Kidney epithelial cell (primary cell): ENCODE data around the gene CAMK2D. TPM values are rescaled to one million over a fixed set of nuclear protein-coding genes. Genes with fewer than 3 reads are reported as not detected.

Experiments used
- DNase-seq: peaks from one replicate; pipeline ENCODE4 v3.0.0-alpha.2; 2010; ENCODE audit warnings: low read depth
- H3K27me3 ChIP-seq: 2 replicates; pipeline ENCODE4 v1.6.0; 2011; ENCODE audit warnings: low read length; ENCODE audit not compliant: control insufficient read depth, insufficient read depth
- H3K36me3 ChIP-seq: 2 replicates; pipeline ENCODE4 v1.5.1; 2011; ENCODE audit warnings: low read length; ENCODE audit not compliant: control insufficient read depth, insufficient read depth
- H3K4me3 ChIP-seq: 2 replicates; pipeline ENCODE4 v1.5.1; 2011; ENCODE audit warnings: low read depth, mild to moderate bottlenecking, control low read depth, low read length
- total RNA-seq: library from RNA; depleted of rRNA; stranded (reverse); fragments of >200 nt; gene quantifications from 2 replicates; pipeline ENCODE4 v1.2.3, GENCODE V29; 2015
- TF ChIP-seq, protein P1 (sequence below): IDR thresholded peaks from 2 replicates; pipeline ENCODE4 v1.5.1; 2011; ENCODE audit warnings: mild to moderate bottlenecking, moderate library complexity, low read length, control low read depth, inconsistent platforms; ENCODE audit not compliant: insufficient read depth, poor library complexity, severe bottlenecking

CAMK2D gene
- total RNA-seq, 1 donor from 2014 or later = 36.2 TPM

DNA sequence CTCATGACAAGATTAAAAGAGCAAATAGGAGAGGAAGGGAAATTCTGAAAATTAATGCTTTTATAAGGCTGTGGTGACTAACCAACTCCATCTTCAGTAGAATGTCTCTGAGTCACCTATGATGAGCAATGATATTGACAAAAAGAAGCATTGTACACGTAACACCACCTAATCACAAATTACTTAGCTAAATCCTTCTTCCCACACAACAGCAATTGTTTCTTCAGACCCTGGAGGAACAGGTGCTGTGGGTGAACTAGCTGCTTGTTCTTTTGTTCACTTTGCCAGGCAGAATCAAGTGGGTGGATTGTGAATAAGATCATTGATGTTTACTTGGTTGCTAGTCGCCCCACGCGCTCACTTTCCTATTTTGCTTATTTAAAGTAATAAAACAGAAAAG, 315.5 kb downstream of the CAMK2D start:
- Histone ChIP-seq H3K27me3 (no peaks in the 10 kb centered on the region), H3K36me3 (peaks cover 1% of the 10 kb centered on the region), H3K4me3 (no peak overlapping the region)
- TF ChIP-seq, protein P1, sequence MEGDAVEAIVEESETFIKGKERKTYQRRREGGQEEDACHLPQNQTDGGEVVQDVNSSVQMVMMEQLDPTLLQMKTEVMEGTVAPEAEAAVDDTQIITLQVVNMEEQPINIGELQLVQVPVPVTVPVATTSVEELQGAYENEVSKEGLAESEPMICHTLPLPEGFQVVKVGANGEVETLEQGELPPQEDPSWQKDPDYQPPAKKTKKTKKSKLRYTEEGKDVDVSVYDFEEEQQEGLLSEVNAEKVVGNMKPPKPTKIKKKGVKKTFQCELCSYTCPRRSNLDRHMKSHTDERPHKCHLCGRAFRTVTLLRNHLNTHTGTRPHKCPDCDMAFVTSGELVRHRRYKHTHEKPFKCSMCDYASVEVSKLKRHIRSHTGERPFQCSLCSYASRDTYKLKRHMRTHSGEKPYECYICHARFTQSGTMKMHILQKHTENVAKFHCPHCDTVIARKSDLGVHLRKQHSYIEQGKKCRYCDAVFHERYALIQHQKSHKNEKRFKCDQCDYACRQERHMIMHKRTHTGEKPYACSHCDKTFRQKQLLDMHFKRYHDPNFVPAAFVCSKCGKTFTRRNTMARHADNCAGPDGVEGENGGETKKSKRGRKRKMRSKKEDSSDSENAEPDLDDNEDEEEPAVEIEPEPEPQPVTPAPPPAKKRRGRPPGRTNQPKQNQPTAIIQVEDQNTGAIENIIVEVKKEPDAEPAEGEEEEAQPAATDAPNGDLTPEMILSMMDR = no peak
- no peak for DNase-seq

DNA sequence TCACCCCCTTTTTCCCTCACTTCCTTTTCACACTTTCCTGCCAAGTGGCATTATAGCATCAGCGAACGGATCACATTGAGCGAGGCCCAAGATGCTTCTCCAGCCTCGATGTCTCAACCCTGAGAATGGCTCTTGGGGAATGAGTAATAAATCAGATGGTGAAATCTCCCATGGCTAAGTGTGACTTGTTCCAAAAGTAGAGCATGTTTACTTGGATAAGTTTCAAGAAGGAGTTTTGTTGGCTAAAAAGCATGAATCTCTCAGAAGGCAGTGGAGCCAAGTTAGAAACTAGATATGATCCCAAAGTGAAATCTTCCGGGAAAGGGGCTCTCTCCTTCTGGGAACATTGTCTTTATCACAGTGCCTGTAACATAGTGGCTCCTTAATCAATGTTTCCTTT, 316.3 kb downstream of the CAMK2D start:
- no peak for DNase-seq
- Histone ChIP-seq H3K4me3 (no peak overlapping the region), H3K27me3 (no peaks in the 10 kb centered on the region), H3K36me3 (peaks cover 1% of the 10 kb centered on the region)
- TF ChIP-seq, protein P1 = no peak

DNA sequence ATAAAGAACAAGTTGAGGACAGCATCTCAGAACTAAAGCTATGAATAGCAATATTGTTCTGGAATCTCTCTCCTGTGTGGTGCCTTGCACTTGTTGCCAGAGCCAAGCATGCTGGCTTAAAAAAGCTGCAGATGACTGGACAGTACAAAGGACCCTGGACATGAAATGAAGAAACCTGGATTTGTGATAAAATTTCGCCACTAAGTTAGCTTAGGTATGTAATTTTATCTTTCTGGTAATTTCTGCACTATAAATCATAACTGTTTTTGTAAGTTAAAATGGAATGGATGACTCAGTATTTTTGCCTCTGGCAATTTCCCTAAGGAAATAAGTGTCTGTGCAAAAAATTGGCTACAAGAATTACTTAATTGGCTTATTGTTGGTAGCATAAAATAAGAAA, 317.2 kb downstream of the CAMK2D start:
- no peak for DNase-seq
- TF ChIP-seq, protein P1 = no peak
- no peak overlapping the region for H3K4me3 ChIP-seq
- no peaks in the 10 kb centered on the region for H3K27me3 ChIP-seq
- peaks cover 1% of the 10 kb centered on the region for H3K36me3 ChIP-seq

DNA sequence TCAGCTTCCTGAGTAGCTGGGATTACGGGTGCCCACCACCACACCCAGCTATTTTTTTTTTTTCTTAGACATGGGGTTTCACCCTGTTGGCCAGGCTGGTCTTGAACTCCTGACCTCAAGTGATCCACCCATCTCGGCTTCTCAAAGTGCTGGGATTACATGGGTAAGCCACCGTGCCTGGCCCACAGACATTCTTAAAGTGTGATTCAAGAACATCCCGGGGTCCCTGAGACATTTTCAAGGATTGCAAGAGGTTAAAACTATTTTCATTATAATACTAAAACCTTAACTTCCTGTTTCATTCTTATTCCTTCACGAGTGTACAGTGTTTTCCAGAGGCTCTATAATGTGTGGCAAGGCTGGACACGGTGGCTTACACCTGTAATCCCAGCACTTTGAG, 318.7 kb downstream of the CAMK2D start:
- H3K4me3 ChIP-seq = no peak overlapping the region
- H3K27me3 ChIP-seq = no peaks in the 10 kb centered on the region
- H3K36me3 ChIP-seq = peaks cover 1% of the 10 kb centered on the region
- DNase-seq = no peak
- TF ChIP-seq, protein P1 = no peak

DNA sequence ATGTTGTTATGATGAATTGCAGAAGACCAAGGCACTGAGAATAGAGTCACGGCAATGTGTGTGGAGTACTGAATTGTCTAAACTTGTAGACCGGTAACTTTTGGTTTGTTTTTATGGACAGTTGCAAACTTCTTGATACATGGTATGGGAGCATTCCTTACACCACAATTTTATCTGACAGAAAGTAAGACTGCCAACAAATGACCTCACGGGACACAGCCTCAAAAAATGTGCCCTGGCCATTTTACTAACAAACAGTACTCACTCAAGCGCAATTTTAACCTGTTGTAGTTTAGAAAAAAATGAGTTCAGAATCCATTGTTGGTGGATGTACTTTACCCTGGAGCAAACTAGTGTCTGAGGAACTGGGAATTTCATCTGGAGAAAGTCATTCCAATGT, 321.2 kb downstream of the CAMK2D start:
- Histone ChIP-seq H3K4me3 (no peak overlapping the region), H3K36me3 (no peaks in the 10 kb centered on the region), H3K27me3 (no peaks in the 10 kb centered on the region)
- no peak for DNase-seq
- TF ChIP-seq, protein P1 = no peak

DNA sequence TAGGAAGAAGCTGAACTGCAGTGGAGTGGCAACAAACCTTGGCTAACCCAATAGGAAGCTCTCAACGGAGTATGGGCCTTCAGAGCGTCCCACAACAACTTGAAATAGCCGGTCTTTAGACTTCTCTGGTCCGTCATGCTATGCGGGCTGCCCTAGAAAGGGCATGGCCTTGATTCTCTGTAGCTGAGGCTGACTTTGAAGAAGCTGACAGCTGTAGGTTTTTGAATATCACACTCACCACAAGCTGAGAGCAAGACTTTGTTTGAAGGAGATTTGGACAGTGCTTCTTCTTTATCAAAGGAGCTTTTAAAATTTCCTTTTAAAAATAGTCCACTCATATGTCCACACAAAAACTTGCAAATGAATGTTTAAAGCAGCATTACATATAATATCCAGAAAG, 322.9 kb downstream of the CAMK2D start:
- H3K27me3 ChIP-seq = no peaks in the 10 kb centered on the region
- TF ChIP-seq, protein P1 = no peak
- H3K4me3 ChIP-seq = no peak overlapping the region
- no peaks in the 10 kb centered on the region for H3K36me3 ChIP-seq
- DNase-seq = no peak
